IPS DF 6.9 (cell line): Measurements from ENCODE around the gene RNU1-3.
"Not testable (repeated sequence)": the region's sequence is repeated elsewhere in the genome, so short reads cannot be mapped to it uniquely, and the experiment has no call there.

Source experiments
- DNase-seq: peaks from one replicate; pipeline ENCODE4 v3.0.0-alpha.2; 2013; ENCODE audit warnings: low read depth, low spot score
- H3K27ac ChIP-seq: one replicate; pipeline ENCODE4 v1.5.1; 2013; ENCODE audit warnings: low read length, control low read depth
- H3K27me3 ChIP-seq: 2 replicates; pipeline ENCODE4 v1.6.1; 2013; ENCODE audit warnings: mild to moderate bottlenecking, low read length; ENCODE audit not compliant: control insufficient read depth, insufficient read depth
- H3K36me3 ChIP-seq: 2 replicates; pipeline ENCODE4 v1.6.1; 2013; ENCODE audit warnings: low read length; ENCODE audit not compliant: control insufficient read depth, insufficient read depth
- H3K4me1 ChIP-seq: 2 replicates; pipeline ENCODE4 v1.6.1; 2013; ENCODE audit warnings: low read length; ENCODE audit not compliant: control insufficient read depth, insufficient read depth
- H3K4me3 ChIP-seq: 2 replicates; pipeline ENCODE4 v1.5.1; 2013; ENCODE audit warnings: mild to moderate bottlenecking, low read length
- H3K9me3 ChIP-seq: 2 replicates; pipeline ENCODE4 v1.6.1; 2013; ENCODE audit warnings: low read length, inconsistent platforms; ENCODE audit not compliant: control insufficient read depth, insufficient read depth
- WGBS: extraction: QIAGEN DNeasy Blood & Tissue Kit; methylation state at CpG from one replicate; pipeline ENCODE4 v1.1.7; 2013; ENCODE audit warnings: mixed read lengths, missing lambda C conversion rate; ENCODE audit not compliant: insufficient read length, insufficient coverage; 5-methylcytosine and 5-hydroxymethylcytosine counted together

The RNU1-3 gene

DNA sequence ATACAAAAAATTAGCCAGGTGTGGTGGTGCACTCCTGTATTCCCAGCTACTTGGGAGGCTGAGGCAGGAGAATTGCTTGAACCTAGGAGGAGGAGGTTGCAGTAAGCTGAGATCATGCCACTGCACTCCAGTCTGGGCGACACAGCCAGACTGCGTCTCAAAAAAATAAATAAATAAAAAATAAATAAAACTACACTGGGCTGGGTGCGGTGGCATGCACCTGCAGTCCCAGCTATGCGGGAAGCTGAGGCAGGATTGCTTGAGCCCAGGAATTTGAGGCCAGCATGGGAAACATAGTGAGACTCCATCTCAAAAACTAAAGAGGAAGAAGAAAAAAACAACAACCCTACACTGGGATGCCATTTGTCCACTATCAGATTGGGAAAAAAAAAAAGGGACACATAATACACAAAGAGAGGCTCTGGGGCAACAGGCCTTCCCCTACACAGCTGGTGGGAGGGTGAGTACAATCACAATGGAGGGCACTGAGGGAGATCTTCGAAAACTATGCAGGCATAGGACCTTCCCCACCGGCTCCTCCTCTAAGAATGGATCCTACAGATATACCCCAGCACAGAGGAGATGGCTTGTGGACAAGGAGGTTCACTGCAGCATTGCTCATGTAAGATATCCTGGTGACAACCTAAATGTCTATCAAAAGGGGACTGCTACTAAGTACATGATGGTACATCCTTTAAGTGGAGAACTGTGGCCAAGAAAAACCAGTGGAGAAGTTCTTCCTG lies 33.0 kb downstream of the RNU1-3 start:
- H3K9me3 ChIP-seq, H3K27me3 ChIP-seq, H3K4me3 ChIP-seq, H3K4me1 ChIP-seq, H3K27ac ChIP-seq, DNase-seq: not testable (repeated sequence)
- H3K36me3 ChIP-seq = peaks cover 20% of the 10 kb centered on the region
- WGBS = no CpG with 5 or more reads among the region's 6 CpGs

DNA sequence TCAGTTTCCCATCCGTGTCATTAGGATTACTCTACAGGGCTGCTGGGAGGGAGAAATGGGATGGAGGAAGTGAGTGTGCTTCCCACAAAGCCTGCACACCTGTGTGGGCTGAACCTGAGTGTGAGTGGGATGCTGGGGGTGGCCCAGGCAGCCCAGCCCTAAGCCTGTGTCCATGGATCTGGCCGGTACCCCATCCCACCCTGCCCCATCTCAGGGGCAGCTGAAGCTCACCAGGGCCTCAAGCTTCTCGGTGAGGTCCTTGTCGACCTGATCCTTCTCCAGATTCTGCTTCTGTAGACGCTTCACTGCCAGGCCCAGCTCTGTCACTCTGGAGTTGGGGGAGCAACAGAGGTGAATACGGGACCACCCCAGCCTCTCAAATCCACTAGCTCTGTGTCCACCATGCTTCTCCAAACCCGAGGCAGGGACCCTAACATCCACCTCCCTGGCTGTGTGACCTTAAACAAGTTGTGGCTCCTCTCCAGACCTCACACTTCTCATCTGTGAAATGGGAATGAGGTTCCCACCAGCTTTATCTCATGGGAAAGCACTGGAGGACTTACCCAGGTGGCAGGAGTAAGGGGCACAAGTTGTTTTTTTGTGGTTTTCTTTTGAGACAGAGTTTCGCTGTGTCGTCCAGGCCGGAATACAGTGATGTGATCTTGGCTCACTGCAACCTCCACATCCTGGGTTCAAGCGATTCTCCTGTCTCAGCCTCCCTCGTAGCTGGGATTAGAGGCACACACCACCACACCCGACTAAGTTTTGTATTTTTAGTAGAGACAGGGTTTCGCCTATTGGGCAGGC lies 34.5 kb downstream of the RNU1-3 start:
- not testable (repeated sequence) for H3K4me1 ChIP-seq, H3K9me3 ChIP-seq, H3K4me3 ChIP-seq, H3K27ac ChIP-seq, H3K27me3 ChIP-seq, DNase-seq
- H3K36me3 ChIP-seq = peaks cover 25% of the 10 kb centered on the region
- no CpG with 5 or more reads among the region's 14 CpGs for WGBS

DNA sequence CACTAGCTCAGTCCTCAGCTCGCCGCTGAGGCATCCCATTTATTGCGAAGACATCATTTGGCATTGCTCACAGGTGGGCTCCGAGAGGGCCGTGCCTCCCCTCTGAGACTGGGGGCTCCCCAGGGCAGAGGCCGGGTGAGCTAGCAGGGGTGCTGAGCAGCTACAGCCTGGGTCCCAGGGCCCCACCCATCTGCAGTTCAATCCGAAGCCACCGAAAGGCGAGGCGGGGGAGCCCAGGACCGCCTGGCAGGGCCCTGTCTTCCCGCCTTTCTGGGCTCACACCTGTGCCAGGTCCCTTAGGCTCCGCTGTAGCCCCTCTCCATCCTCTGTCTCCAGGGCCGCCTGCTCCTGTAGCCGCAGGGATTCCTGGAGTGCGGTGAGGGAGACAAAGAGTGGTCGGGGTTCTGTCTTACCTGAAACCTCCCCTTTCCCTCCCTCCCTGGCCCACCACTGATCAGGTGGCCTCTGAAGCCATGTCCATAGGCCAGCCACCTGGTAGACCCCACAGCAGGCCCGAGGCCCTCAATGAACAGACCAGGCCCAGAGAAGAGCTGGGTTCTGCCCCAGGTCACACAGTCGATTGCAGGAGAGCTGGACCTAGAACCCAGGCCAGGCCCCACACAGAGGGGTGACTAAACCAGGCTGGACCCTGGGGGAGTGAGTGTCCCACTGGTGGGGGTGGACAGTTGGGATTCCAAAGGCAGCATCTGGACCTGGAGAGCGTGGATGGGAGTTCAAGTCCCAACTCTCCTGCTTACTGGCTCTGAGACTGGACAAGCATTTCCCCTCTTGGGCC lies 35.3 kb downstream of the RNU1-3 start:
- WGBS = no CpG with 5 or more reads among the region's 20 CpGs
- Histone ChIP-seq H3K27me3 (no peaks in the 10 kb centered on the region), H3K36me3 (peaks cover 28% of the 10 kb centered on the region), H3K4me3 (no peak overlapping the region), H3K4me1 (no peaks in the 10 kb centered on the region), H3K27ac (no peak overlapping the region), H3K9me3 (no peaks in the 10 kb centered on the region)
- DNase-seq = no peak

DNA sequence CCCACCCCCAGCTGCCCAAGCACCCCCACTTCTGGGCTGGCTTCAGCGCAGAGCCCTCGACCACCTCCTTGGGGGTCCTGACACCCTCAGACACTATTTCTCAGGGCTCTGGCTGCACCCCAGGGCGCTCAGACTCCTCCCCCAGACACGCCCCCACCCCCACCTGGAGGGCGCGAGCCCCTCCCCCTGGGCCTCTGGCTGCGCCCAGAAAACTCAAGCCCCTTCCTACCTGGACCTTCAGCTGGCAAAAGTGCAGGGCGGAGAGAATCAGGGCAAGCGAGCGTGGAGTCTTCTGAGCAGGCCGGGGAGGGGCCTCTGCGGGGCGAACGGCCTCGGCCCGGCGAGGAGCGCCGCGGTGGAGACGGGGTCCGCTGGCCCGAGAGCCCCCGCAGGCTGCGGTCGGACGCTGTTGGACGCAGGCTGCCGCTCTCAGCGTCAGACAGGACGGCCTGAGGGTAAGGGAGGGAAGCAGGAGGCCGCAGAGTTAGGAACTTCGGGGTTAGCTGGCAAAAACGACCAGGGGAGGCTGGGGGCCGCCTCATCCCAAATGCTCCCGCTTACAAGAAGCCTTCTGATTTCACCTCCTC lies 36.0 kb downstream of the RNU1-3 start:
- H3K4me3 ChIP-seq = no peak overlapping the region
- no peaks in the 10 kb centered on the region for H3K4me1 ChIP-seq
- no peak overlapping the region for H3K27ac ChIP-seq
- H3K9me3 ChIP-seq = no peaks in the 10 kb centered on the region
- DNase-seq = no peak
- H3K27me3 ChIP-seq = no peaks in the 10 kb centered on the region
- H3K36me3 ChIP-seq = peaks cover 34% of the 10 kb centered on the region
- no CpG with 5 or more reads among the region's 36 CpGs for WGBS

DNA sequence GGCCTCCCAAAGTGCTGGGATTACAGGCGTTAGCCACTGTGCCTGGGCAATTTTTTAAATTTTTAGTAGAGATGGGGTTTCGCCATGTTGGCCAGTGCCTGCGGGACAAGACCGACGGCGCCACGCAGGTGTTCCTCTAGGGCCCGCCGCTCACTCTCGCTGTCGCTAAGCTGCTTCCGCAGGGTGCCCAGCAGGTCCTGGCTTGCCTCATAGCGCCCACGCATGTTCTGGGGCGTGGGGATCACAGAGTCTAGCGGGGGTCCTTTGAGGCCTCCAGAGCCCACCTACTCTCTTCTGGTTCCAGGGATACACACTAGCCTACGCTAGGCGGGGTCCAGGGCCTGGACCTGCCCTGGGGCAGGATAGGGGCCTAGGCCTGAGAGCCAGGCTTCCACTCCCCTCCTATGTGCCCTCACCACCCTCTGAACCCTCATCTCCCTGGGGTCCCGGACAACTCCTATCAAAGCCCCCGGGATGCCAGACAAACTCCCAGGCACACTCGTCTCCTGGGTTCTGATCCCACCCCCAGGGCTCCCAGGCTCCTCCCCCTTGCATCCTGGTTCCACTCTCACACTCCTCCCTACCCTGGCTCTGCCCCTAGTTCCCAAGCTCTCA lies 36.7 kb downstream of the RNU1-3 start:
- H3K9me3 ChIP-seq, H3K27ac ChIP-seq, DNase-seq, H3K4me1 ChIP-seq, H3K27me3 ChIP-seq, H3K4me3 ChIP-seq: not testable (repeated sequence)
- WGBS = no CpG with 5 or more reads among the region's 21 CpGs
- peaks cover 38% of the 10 kb centered on the region for H3K36me3 ChIP-seq

DNA sequence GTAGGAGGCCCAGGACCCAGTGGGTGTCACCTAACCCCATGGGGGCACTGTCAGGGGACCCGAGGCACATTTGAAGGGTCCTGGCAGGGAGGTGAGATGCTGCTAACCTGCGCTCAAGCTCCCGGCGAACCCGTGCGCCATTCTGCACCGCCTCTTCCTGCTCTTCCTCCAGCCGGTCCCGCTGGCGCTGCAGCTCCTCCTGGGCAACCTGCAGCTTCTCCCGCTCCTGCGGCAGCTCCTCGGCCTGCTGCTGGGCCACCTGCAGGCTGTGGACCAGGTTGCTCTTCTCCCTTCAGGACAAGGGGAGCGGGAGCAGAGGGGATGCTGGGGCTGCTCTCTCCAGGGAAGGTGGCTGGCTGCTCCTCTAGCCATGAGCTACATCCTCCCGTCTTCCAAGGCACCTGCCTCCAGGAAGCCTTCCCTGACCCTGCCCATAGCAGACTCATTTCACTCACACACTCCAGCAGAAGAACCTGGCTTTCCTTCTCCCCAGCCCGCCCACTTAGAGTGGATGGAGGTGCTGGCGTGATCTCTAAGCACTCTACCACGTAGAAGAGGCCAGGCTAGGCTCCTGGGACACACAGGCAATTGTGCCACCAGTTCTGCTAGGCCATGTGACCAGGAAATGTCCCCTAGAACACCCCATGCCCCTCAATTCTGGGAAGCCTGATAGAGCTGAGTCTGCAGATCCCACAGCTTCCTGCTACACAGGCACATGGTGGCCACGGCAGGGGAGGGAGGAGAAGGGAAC lies 38.2 kb downstream of the RNU1-3 start:
- Histone ChIP-seq H3K27ac (no peak overlapping the region), H3K36me3 (peaks cover 46% of the 10 kb centered on the region)
- no CpG with 5 or more reads among the region's 19 CpGs for WGBS

DNA sequence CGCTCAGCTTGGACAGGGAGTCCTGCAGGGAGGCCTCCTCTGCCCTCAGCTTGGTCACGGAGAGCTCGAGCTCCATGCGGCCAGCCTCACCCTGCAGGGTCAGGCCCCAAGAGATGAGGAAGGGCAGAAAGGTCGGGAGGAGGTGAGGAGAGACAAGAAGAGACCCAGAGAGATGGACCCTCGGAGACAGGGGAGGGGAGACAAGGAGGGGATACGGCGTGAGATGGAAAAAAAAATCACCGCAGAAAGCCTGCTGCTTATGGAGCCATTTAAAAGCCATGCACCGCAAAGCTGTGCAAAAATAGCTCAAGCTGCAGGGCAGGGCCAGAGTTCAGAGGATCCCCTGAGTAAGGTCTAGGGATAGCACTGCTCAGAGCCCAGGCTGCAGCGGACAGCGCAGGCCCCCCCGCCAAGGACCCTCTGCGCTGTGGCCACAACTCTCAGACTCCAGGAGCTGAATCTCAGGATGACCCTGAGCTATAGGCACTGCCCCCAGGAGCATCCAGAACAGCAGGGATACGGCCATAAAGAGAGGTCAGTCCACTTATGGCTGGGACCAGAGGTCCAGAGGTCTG lies 40.3 kb downstream of the RNU1-3 start:
- H3K27me3 ChIP-seq, H3K4me3 ChIP-seq, H3K4me1 ChIP-seq, H3K9me3 ChIP-seq, DNase-seq, H3K27ac ChIP-seq: not testable (repeated sequence)
- whole genome bisulfite sequencing = no CpG with 5 or more reads among the region's 15 CpGs
- H3K36me3 ChIP-seq = peaks cover 35% of the 10 kb centered on the region

More for the DNA sequence above, 38.2 kb downstream of the RNU1-3 start:
- no peak for DNase-seq
- H3K4me1 ChIP-seq = no peaks in the 10 kb centered on the region
- no peak overlapping the region for H3K4me3 ChIP-seq
- no peaks in the 10 kb centered on the region for H3K9me3 ChIP-seq
- no peaks in the 10 kb centered on the region for H3K27me3 ChIP-seq

DNA sequence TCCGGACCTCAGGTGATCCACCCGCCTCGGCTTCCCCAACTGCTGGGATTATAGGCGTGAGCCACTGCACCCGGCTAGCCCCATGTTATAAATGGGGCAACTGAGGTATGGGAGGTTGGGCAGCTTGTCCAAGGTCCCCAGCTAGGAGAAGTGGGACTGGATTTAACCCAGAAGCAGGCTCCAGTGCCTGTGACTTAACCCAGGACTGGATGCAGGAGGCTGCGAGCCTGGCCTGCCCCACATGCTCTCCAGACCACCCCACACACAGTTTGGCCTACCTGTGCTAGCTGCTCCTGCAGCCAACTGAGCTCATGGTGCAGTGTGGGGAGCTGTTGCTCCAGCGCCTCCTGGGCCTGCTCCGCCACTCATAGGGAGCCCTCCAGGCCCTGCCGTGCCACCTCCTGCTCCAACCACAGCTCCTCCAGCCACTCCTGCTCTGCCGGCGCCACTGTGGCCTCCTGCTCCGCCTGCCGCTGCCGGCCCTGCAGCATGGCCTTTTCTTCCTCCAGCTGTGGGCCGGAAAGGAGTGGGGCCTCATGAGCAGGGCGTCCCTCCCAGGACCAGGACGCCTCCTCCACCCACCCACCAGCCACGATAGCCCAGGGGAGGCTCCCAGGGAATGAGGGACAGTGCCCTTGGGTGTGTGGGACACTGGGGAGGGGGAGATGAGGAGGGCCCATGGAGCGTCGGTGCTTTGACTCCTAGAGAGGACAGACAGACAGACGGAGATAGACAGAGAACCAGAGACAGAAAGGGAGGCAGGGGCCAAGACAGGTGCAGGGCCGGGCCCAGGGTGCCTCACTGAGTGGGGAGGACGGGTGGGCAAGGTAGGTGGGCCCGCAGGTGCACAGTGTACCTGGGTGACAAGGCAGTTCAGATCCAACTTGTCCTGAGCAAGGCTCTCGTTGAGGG lies 41.0 kb downstream of the RNU1-3 start:
- DNase-seq = no peak
- WGBS = no CpG with 5 or more reads among the region's 25 CpGs

More for the DNA sequence above, 41.0 kb downstream of the RNU1-3 start:
- Histone ChIP-seq H3K36me3 (peaks cover 31% of the 10 kb centered on the region), H3K4me3 (no peak overlapping the region), H3K27ac (no peak overlapping the region), H3K4me1 (no peaks in the 10 kb centered on the region), H3K27me3 (no peaks in the 10 kb centered on the region), H3K9me3 (no peaks in the 10 kb centered on the region)
